Peyer's patch (tissue), 4 donors: ENCODE results near the gene LAYN. TPM values are rescaled to one million over a fixed set of nuclear protein-coding genes. Genes with fewer than 3 reads are reported as not detected.
A peak's percentile ranks its signal among the peaks of the same experiment; 100 is the strongest.

Source experiments
- DNase-seq, 3 donors: peaks; one replicate each; pipeline ENCODE4 v3.0.0-alpha.2; 2017 to 2019
- H3K27ac ChIP-seq, 4 donors: fragments of 200-600 bp; sonication (generic); one replicate each; pipeline ENCODE4 v1.5.1; 2016 to 2019
- H3K27me3 ChIP-seq, 2 donors: fragments of 200-600 bp; sonication (generic); one replicate each; pipeline ENCODE4 v1.5.1; 2019
- H3K36me3 ChIP-seq, 3 donors: fragments of 200-600 bp; sonication (generic); one replicate each; pipeline ENCODE4 v1.5.1; 2016 to 2019
- H3K4me1 ChIP-seq, 4 donors: fragments of 200-600 bp; sonication (generic); one replicate each; pipeline ENCODE4 v1.5.1; 2016 to 2019
- H3K4me3 ChIP-seq, 4 donors: fragments of 200-600 bp; sonication (generic); 1 replicate in 3 of 4; 2 replicates in 1 of 4; pipeline ENCODE4 v1.5.1; 2016 to 2019; ENCODE audit warnings: mild to moderate bottlenecking in 1 of 4
- H3K9me3 ChIP-seq, 4 donors: fragments of 200-600 bp; sonication (generic); one replicate each; pipeline ENCODE4 v1.5.1; 2016 to 2019; ENCODE audit warnings: mild to moderate bottlenecking in 1 of 4
- CTCF ChIP-seq, 6 experiments: fragments of 450-650 bp in 4 of 6; fragments of 200-600 bp in 2 of 6; sonication (generic) in 1 of 6; IDR thresholded peaks; one replicate each; pipeline ENCODE4 v1.5.1; 2017 to 2019; ENCODE audit warnings: antibody characterized with exemption in 6 of 6, mild to moderate bottlenecking in 3 of 6, moderate library complexity in 1 of 6
- POLR2A ChIP-seq, 2 donors: fragments of 450-650 bp; IDR thresholded peaks; one replicate each; pipeline ENCODE4 v1.5.1; 2017; ENCODE audit warnings: antibody characterized with exemption in 2 of 2, mild to moderate bottlenecking in 2 of 2, moderate library complexity in 2 of 2
- total RNA-seq, 4 donors: library from RNA; depleted of rRNA; stranded (reverse); fragments of >200 nt; gene quantifications; one replicate each; pipeline ENCODE4 v1.1.0, GENCODE V29; 2016

LAYN gene
- total RNA-seq, 4 donors from 2014 or later = 2.1 to 18.2 (median 4.2) TPM

- no peak overlapping the region for H3K27ac ChIP-seq
- no peak overlapping the region for H3K4me3 ChIP-seq
- H3K27me3 ChIP-seq = no peaks in the 10 kb centered on the region
- no peaks in the 10 kb centered on the region for H3K36me3 ChIP-seq
- H3K4me1 ChIP-seq = no peaks in the 10 kb centered on the region
- no peak for DNase-seq
- H3K9me3 ChIP-seq = no peaks in the 10 kb centered on the region
- TF ChIP-seq POLR2A (IDR thresholded peaks at IDR 0.05) (no peak), CTCF (IDR thresholded peaks at IDR 0.05) (no peak)
Measured at GRCh38 chr11:111562692-111563389, 22.3 kb downstream of the LAYN start.

GRCh38 chr11:111565114-111565720 is 24.7 kb downstream of the LAYN start:
- peak in 2 of 3 donors; percentile 50 to 86 for DNase-seq
- H3K36me3 ChIP-seq = no peaks in the 10 kb centered on the region
- no peaks in the 10 kb centered on the region for H3K4me1 ChIP-seq
- peak; percentile 67 to 97 (median 88) for TF ChIP-seq CTCF (IDR thresholded peaks at IDR 0.05)
- no peak for TF ChIP-seq POLR2A (IDR thresholded peaks at IDR 0.05)
- no peak overlapping the region for H3K27ac ChIP-seq
- no peaks in the 10 kb centered on the region for H3K27me3 ChIP-seq
- H3K9me3 ChIP-seq = no peaks in the 10 kb centered on the region
- no peak overlapping the region for H3K4me3 ChIP-seq

- Histone ChIP-seq H3K4me1 (no peaks in the 10 kb centered on the region), H3K27ac (no peak overlapping the region), H3K9me3 (no peaks in the 10 kb centered on the region), H3K36me3 (no peaks in the 10 kb centered on the region), H3K4me3 (no peak overlapping the region), H3K27me3 (no peaks in the 10 kb centered on the region)
- TF ChIP-seq POLR2A (IDR thresholded peaks at IDR 0.05) = no peak
- no peak for TF ChIP-seq CTCF (IDR thresholded peaks at IDR 0.05)
- no peak for DNase-seq
Measured at GRCh38 chr11:111566324-111566723, 25.8 kb downstream of the LAYN start.

- Histone ChIP-seq H3K36me3 (no peaks in the 10 kb centered on the region), H3K9me3 (no peaks in the 10 kb centered on the region), H3K4me1 (peaks cover 0 to 7% (median 0%) of the 10 kb centered on the region in 4 donors), H3K27ac (no peak overlapping the region), H3K27me3 (no peaks in the 10 kb centered on the region), H3K4me3 (no peak overlapping the region)
- DNase-seq = no peak
- TF ChIP-seq CTCF (IDR thresholded peaks at IDR 0.05) = no peak
- TF ChIP-seq POLR2A (IDR thresholded peaks at IDR 0.05) = no peak
Measured at GRCh38 chr11:111569476-111569875, 29.0 kb downstream of the LAYN start.

GRCh38 chr11:111570796-111571195 is 30.3 kb downstream of the LAYN start:
- Histone ChIP-seq H3K27me3 (no peaks in the 10 kb centered on the region), H3K4me1 (peaks cover 0 to 7% (median 0%) of the 10 kb centered on the region in 4 donors), H3K9me3 (no peaks in the 10 kb centered on the region), H3K4me3 (no peak overlapping the region), H3K27ac (peak overlapping the region in 1 of 4 donors; percentile 13), H3K36me3 (no peaks in the 10 kb centered on the region)
- TF ChIP-seq POLR2A (IDR thresholded peaks at IDR 0.05) = no peak
- no peak for TF ChIP-seq CTCF (IDR thresholded peaks at IDR 0.05)
- DNase-seq = no peak
